Renal cortex interstitium (tissue), 3 donors: Measurements from ENCODE around the gene TSHR. TPM values are rescaled to one million over a fixed set of nuclear protein-coding genes. Genes with fewer than 3 reads are reported as not detected.

Source experiments
- polyA plus RNA-seq, 3 donors: library from polyadenylated mRNA; unstranded; fragments of 120-200 nt; gene quantifications; one replicate each; pipeline ENCODE4 v1.2.1, GENCODE V29; 2013; ENCODE audit not compliant: insufficient read length in 3 of 3

Gene TSHR
- polyA plus RNA-seq, 3 donors: 0.16 to 0.45 (median 0.17) TPM

Other genes with a start within 250 kb of the TSHR start
- gene CEP128, start 13.9 kb upstream of the TSHR start, polyA plus RNA-seq: 1 to 10 TPM; 5.6 to 6.7 (median 5.9) TPM